ENCODE data around the gene IFITM2. TPM values are rescaled to one million over a fixed set of nuclear protein-coding genes. Genes with fewer than 3 reads are reported as not detected.
A peak's percentile ranks its signal among the peaks of the same experiment; 100 is the strongest.
"Not testable (repeated sequence)": the region's sequence is repeated elsewhere in the genome, so short reads cannot be mapped to it uniquely, and the experiment has no call there.

The IFITM2 gene
- total RNA-seq (305 TPM), polyA plus RNA-seq (467 TPM)
- long read RNA-seq, donor 1, transcript IFITM2-206 (2 exons, 892 nt) = major isoform, 12 of 61 reads
- long read RNA-seq, donor 1, partial matches to known transcripts = 49 of 61 reads
- long read RNA-seq, donor 1, other reads (novel, unspliced or antisense) = 0 of 61 reads
- long read RNA-seq, donor 2 = 0 reads
- long read RNA-seq, donor 3, transcript IFITM2-206 (2 exons, 892 nt) = major isoform, 90 of 299 reads
- long read RNA-seq, donor 3, partial matches to known transcripts = 199 of 299 reads
- long read RNA-seq, donor 3, other reads (novel, unspliced or antisense) = 8 of 299 reads
- long read RNA-seq, donor 4, transcript IFITM2-206 (2 exons, 892 nt) = major isoform, 88 of 466 reads
- long read RNA-seq, donor 4, partial matches to known transcripts = 378 of 466 reads
- long read RNA-seq, donor 4, other reads (novel, unspliced or antisense) = 0 of 466 reads
- long read RNA-seq, donor 5, transcript IFITM2-206 (2 exons, 892 nt) = major isoform, 202 of 817 reads
- long read RNA-seq, donor 5, partial matches to known transcripts = 580 of 817 reads
- long read RNA-seq, donor 5, other reads (novel, unspliced or antisense) = 29 of 817 reads
- long read RNA-seq, donor 6, transcript IFITM2-206 (2 exons, 892 nt) = major isoform, 68 of 528 reads
- long read RNA-seq, donor 6, partial matches to known transcripts = 444 of 528 reads
- long read RNA-seq, donor 6, other reads (novel, unspliced or antisense) = 16 of 528 reads
- long read RNA-seq, donor 7, transcript IFITM2-206 (2 exons, 892 nt) = major isoform, 108 of 499 reads
- long read RNA-seq, donor 7, partial matches to known transcripts = 27 of 499 reads
- long read RNA-seq, donor 7, other reads (novel, unspliced or antisense) = 360 of 499 reads
- long read RNA-seq, donor 8, transcript IFITM2-206 (2 exons, 892 nt) = major isoform, 87 of 87 reads
- long read RNA-seq, donor 8, partial matches to known transcripts = 0 of 87 reads
- long read RNA-seq, donor 8, other reads (novel, unspliced or antisense) = 0 of 87 reads
- long read RNA-seq, donor 9, transcript IFITM2-206 (2 exons, 892 nt) = major isoform, 48 of 228 reads
- long read RNA-seq, donor 9, partial matches to known transcripts = 179 of 228 reads
- long read RNA-seq, donor 9, other reads (novel, unspliced or antisense) = 0 of 228 reads
- long read RNA-seq, donor 10, transcript IFITM2-206 (2 exons, 892 nt) = major isoform, 86 of 299 reads
- long read RNA-seq, donor 10, partial matches to known transcripts = 208 of 299 reads
- long read RNA-seq, donor 10, other reads (novel, unspliced or antisense) = 5 of 299 reads

GRCh38 chr11:307766-308708 lies at the start of gene IFITM2:
Gene IFITM2 (plus strand): TSS chr11:307816. CDS start chr11:308193, 377 bp downstream.
- peak in 1 of 9 donors; percentile 62 for DNase-seq (ENCODE audit: low read depth in 6 of 9, low spot score in 9 of 9)
- WGBS = 22% methylated on average over 28 of the region's 28 CpGs
- Histone ChIP-seq H3K4me3 (ENCODE audit: low read length in 2 of 2) (peak within 1 kb of the TSS; percentile 47 to 49), H3K27ac (ENCODE audit: low read depth in 1 of 2, low read length in 1 of 2) (peak within 1 kb of the TSS; percentile 63 to 86), H3K4me1 (ENCODE audit: control insufficient read depth in 2 of 2, insufficient read depth in 2 of 2, low read length in 2 of 2) (peaks cover 9 to 69% of the 10 kb centered on the region in 2 donors)
- not testable (repeated sequence) for H3K9me3 ChIP-seq (ENCODE audit: control insufficient read depth in 2 of 2, insufficient read depth in 1 of 2, low read length in 1 of 2); H3K27me3 ChIP-seq (ENCODE audit: control insufficient read depth in 2 of 2, insufficient read depth in 1 of 2, low read length in 1 of 2); H3K36me3 ChIP-seq (ENCODE audit: control insufficient read depth in 2 of 2, insufficient read depth in 2 of 2, low read length in 1 of 2)

DNA sequence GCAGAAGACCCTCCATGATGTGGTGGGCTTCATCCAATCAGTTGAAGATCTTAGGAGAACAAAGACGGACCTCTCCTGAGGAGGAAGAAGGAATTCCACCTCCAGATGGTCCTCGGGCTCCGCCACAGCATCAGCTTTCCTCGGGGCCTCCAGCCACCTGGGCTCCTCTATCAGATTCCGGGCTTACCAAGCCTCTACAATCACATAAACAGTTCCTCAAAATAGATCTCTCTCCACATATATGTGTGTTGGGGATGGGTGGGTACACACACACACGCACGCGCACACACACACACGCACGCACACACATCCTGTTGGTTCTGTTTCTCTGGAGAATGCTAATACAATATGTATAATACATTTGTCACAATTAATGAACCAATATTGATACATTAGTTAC lies 48.2 kb upstream of the IFITM2 start:
- no peaks in the 10 kb centered on the region for H3K36me3 ChIP-seq (ENCODE audit: control insufficient read depth in 2 of 2, insufficient read depth in 2 of 2, low read length in 1 of 2)
- DNase-seq (ENCODE audit: low read depth in 6 of 9, low spot score in 9 of 9) = no peak
- peaks cover 0 to 3% of the 10 kb centered on the region in 2 donors for H3K4me1 ChIP-seq (ENCODE audit: control insufficient read depth in 2 of 2, insufficient read depth in 2 of 2, low read length in 2 of 2)
- no peak overlapping the region for H3K27ac ChIP-seq (ENCODE audit: low read depth in 1 of 2, low read length in 1 of 2)
- H3K27me3 ChIP-seq (ENCODE audit: control insufficient read depth in 2 of 2, insufficient read depth in 1 of 2, low read length in 1 of 2) = peaks cover 0 to 2% of the 10 kb centered on the region in 2 donors
- 38% methylated on average over 10 of the region's 10 CpGs for whole genome bisulfite sequencing
- no peaks in the 10 kb centered on the region for H3K9me3 ChIP-seq (ENCODE audit: control insufficient read depth in 2 of 2, insufficient read depth in 1 of 2, low read length in 1 of 2)
- H3K4me3 ChIP-seq (ENCODE audit: low read length in 2 of 2) = no peak overlapping the region

DNA sequence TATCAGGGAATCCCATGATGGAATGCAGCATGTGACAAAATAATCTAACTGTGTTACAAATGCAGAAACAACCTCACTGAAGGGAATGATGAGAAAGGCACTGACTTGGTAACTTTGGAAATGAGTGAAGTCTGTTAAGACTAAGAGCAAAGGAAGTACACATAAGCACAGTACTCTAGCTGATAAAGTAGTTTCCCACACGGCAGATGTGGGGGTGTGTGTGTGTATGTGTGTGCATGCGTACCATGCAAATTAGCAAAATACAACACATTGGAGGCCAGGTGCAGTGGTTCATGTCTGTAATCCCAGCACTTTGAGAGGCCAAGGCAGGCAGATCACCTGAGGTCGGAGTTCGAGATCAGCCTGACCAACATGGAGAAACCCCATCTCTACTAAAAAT lies 46.0 kb upstream of the IFITM2 start:
- DNase-seq (ENCODE audit: low read depth in 6 of 9, low spot score in 9 of 9) = no peak
- 97% methylated on average over 4 of the region's 4 CpGs for WGBS

DNA sequence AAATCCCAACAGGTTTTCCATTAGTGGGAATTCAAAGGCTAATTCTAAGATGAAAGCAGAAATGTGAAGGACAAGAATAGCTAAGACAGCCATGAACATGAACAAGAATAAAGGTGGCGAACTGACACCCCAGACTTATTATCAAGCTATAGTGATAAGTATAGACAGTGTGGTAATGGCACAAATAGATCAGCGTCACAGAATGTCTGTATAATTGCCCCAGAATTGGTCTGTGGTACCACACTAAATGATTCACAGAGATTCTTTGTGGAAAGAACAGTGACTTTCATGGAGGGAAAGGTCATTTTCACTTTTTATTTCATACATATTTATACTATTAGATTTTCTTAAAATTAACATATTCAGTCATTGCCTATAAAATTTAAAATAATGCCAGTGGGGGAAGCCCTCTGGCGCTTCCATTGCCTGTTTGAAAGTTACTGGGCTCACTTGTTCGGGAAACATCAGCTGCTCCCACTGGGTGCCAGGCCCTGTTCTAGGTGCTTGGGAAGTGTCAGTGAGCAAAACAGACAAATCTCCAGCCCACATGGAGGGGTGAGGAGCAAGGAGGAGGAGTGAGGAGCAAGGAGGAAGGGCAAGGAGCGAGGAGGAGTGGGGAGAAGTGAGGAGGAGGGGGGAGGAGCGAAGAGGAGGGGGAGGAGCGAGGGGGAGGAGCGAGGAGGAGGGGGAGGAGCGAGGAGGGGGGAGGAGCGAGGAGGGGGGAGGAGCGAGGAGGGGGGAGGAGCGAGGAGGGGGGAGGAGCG lies 40.8 kb upstream of the IFITM2 start:
- Histone ChIP-seq H3K4me1 (ENCODE audit: control insufficient read depth in 2 of 2, insufficient read depth in 2 of 2, low read length in 2 of 2) (peaks cover 12 to 34% of the 10 kb centered on the region in 2 donors), H3K27ac (ENCODE audit: low read depth in 1 of 2, low read length in 1 of 2) (no peak overlapping the region), H3K4me3 (ENCODE audit: low read length in 2 of 2) (no peak overlapping the region), H3K27me3 (ENCODE audit: control insufficient read depth in 2 of 2, insufficient read depth in 1 of 2, low read length in 1 of 2) (no peaks in the 10 kb centered on the region), H3K9me3 (ENCODE audit: control insufficient read depth in 2 of 2, insufficient read depth in 1 of 2, low read length in 1 of 2) (peaks cover 0 to 12% of the 10 kb centered on the region in 2 donors), H3K36me3 (ENCODE audit: control insufficient read depth in 2 of 2, insufficient read depth in 2 of 2, low read length in 1 of 2) (peaks cover 0 to 3% of the 10 kb centered on the region in 2 donors)
- DNase-seq (ENCODE audit: low read depth in 6 of 9, low spot score in 9 of 9) = no peak
- WGBS = 88% methylated on average over 5 of the region's 13 CpGs

More for the DNA sequence above, 46.0 kb upstream of the IFITM2 start:
- Histone ChIP-seq H3K27me3 (ENCODE audit: control insufficient read depth in 2 of 2, insufficient read depth in 1 of 2, low read length in 1 of 2) (peaks cover 0 to 2% of the 10 kb centered on the region in 2 donors), H3K9me3 (ENCODE audit: control insufficient read depth in 2 of 2, insufficient read depth in 1 of 2, low read length in 1 of 2) (peaks cover 0 to 9% of the 10 kb centered on the region in 2 donors), H3K4me3 (ENCODE audit: low read length in 2 of 2) (no peak overlapping the region), H3K4me1 (ENCODE audit: control insufficient read depth in 2 of 2, insufficient read depth in 2 of 2, low read length in 2 of 2) (peaks cover 0 to 3% of the 10 kb centered on the region in 2 donors), H3K36me3 (ENCODE audit: control insufficient read depth in 2 of 2, insufficient read depth in 2 of 2, low read length in 1 of 2) (no peaks in the 10 kb centered on the region), H3K27ac (ENCODE audit: low read depth in 1 of 2, low read length in 1 of 2) (no peak overlapping the region)

GRCh38 chr11:267491-267994 lies 40.1 kb upstream of the IFITM2 start:
- Histone ChIP-seq H3K9me3 (ENCODE audit: control insufficient read depth in 2 of 2, insufficient read depth in 1 of 2, low read length in 1 of 2) (peaks cover 0 to 12% of the 10 kb centered on the region in 2 donors), H3K27me3 (ENCODE audit: control insufficient read depth in 2 of 2, insufficient read depth in 1 of 2, low read length in 1 of 2) (peaks cover 0 to 1% of the 10 kb centered on the region in 2 donors), H3K27ac (ENCODE audit: low read depth in 1 of 2, low read length in 1 of 2) (peak overlapping the region; percentile 97 to 100), H3K4me1 (ENCODE audit: control insufficient read depth in 2 of 2, insufficient read depth in 2 of 2, low read length in 2 of 2) (peaks cover 12 to 34% of the 10 kb centered on the region in 2 donors), H3K36me3 (ENCODE audit: control insufficient read depth in 2 of 2, insufficient read depth in 2 of 2, low read length in 1 of 2) (peaks cover 0 to 3% of the 10 kb centered on the region in 2 donors), H3K4me3 (ENCODE audit: low read length in 2 of 2) (peak overlapping the region; percentile 42 to 47)
- 38% methylated on average over 17 of the region's 18 CpGs for WGBS
- peak in 1 of 9 donors; percentile 55 for DNase-seq (ENCODE audit: low read depth in 6 of 9, low spot score in 9 of 9)

DNA sequence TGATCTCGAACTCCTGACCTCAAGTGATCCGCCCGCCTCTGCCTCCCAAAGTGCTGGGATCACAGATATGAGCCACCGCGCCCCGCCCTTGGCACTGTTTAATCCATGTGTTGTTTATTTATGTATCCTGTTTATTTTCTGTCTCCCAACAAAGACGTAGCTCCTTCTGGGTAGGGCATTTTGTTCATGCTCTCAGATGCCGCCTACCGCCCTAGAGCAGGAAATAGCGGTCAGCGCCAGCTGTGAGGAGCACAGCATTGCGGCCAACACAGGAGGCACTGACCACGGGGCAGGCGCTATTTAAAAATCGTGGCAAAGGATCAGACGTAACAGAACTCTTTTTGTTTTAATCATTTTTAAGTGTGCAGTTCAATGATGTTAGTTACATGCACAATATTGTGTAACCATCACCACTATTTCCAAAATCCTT lies 38.9 kb upstream of the IFITM2 start:
- 22% methylated on average over 16 of the region's 16 CpGs for WGBS
- DNase-seq (ENCODE audit: low read depth in 6 of 9, low spot score in 9 of 9) = peak in 3 of 9 donors; percentile 41 to 77 (median 56)
- Histone ChIP-seq H3K4me3 (ENCODE audit: low read length in 2 of 2) (peak overlapping the region; percentile 58 to 59), H3K27ac (ENCODE audit: low read depth in 1 of 2, low read length in 1 of 2) (peak overlapping the region; percentile 97 to 100), H3K9me3 (ENCODE audit: control insufficient read depth in 2 of 2, insufficient read depth in 1 of 2, low read length in 1 of 2) (peaks cover 0 to 12% of the 10 kb centered on the region in 2 donors), H3K4me1 (ENCODE audit: control insufficient read depth in 2 of 2, insufficient read depth in 2 of 2, low read length in 2 of 2) (peaks cover 12 to 34% of the 10 kb centered on the region in 2 donors)
- not testable (repeated sequence) for H3K36me3 ChIP-seq (ENCODE audit: control insufficient read depth in 2 of 2, insufficient read depth in 2 of 2, low read length in 1 of 2); H3K27me3 ChIP-seq (ENCODE audit: control insufficient read depth in 2 of 2, insufficient read depth in 1 of 2, low read length in 1 of 2)

DNA sequence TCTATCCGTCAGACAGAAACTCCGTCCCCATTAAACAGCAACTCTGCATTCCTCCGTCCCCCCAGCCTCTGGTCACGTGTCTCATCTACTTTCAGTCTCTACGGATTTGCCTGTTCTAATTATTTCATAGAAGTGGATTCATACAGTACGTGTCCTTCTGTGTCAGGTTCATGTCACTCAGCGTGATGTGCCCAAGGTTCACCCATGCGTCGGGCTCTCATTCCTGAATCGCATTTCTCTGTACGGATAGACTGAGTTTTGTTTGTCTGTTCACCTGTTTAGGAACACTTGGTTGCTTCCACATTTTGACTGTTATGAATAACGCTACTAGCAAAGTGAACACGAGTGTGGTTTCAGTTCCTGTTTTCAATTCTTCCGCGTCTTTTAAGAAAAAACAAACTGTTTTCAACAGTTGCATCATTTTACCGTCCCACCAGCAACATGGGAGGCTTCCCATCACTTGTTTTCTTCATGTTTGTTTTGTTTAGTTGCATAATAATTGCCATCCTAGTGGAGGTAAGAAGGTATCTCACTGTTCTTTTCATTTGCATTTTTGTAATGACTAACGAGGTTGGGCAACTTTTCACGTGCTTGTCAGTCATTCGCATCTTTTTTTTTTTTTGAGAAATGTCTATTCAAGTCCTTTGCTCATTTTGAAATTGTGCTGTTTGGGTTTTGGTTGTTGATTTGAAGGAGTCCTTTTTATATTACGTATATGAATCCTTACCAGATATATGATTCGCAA lies 38.3 kb upstream of the IFITM2 start:
- H3K4me1 ChIP-seq (ENCODE audit: control insufficient read depth in 2 of 2, insufficient read depth in 2 of 2, low read length in 2 of 2) = peaks cover 12 to 34% of the 10 kb centered on the region in 2 donors
- peaks cover 0 to 4% of the 10 kb centered on the region in 2 donors for H3K27me3 ChIP-seq (ENCODE audit: control insufficient read depth in 2 of 2, insufficient read depth in 1 of 2, low read length in 1 of 2)
- DNase-seq (ENCODE audit: low read depth in 6 of 9, low spot score in 9 of 9) = peak in 7 of 9 donors; percentile 67 to 93 (median 78)
- WGBS = 8% methylated on average over 21 of the region's 21 CpGs
- peaks cover 0 to 3% of the 10 kb centered on the region in 2 donors for H3K36me3 ChIP-seq (ENCODE audit: control insufficient read depth in 2 of 2, insufficient read depth in 2 of 2, low read length in 1 of 2)
- peak overlapping the region; percentile 58 to 59 for H3K4me3 ChIP-seq (ENCODE audit: low read length in 2 of 2)
- peak overlapping the region; percentile 97 to 100 for H3K27ac ChIP-seq (ENCODE audit: low read depth in 1 of 2, low read length in 1 of 2)
- peaks cover 0 to 12% of the 10 kb centered on the region in 2 donors for H3K9me3 ChIP-seq (ENCODE audit: control insufficient read depth in 2 of 2, insufficient read depth in 1 of 2, low read length in 1 of 2)

All from thymus (tissue), 14 donors.